Stimulated activated naive B cell treated with anti-CD40 and anti-IgM and Interleukin-4, amounts not matched to agents 10 μg/mL and 1 μg/mL and 100 μg/mL, for 72 hours (primary cell): ENCODE measurements around the gene MROH8.

Experiments used
- ATAC-seq, 2 donors: fragments of 150-1000 bp; cut with Tn5 transposase; replicated peaks; 2 replicates each; pipeline ENCODE4 v1.10.0; 2021; ENCODE audit warnings: moderate library complexity in 1 of 2
- DNase-seq: peaks from one replicate; pipeline ENCODE4 v3.0.0; 2021
- H3K27ac Mint-ChIP-seq: one replicate; pipeline ENCODE4 v1.8.0; 2022; ENCODE audit warnings: mild to moderate bottlenecking, mixed read lengths
- H3K27me3 Mint-ChIP-seq, 2 donors: one replicate each; pipeline ENCODE4 v1.8.0; 2022; ENCODE audit warnings: mixed read lengths in 2 of 2
- H3K36me3 Mint-ChIP-seq, 2 donors: one replicate each; pipeline ENCODE4 v1.8.0; 2022; ENCODE audit warnings: mixed read lengths in 2 of 2, mild to moderate bottlenecking in 1 of 2
- H3K4me1 Mint-ChIP-seq, 2 donors: one replicate each; pipeline ENCODE4 v1.8.0; 2022; ENCODE audit warnings: mixed read lengths in 2 of 2, mild to moderate bottlenecking in 1 of 2
- H3K4me3 Mint-ChIP-seq, 2 donors: one replicate each; pipeline ENCODE4 v1.8.0; 2022; ENCODE audit warnings: mild to moderate bottlenecking in 2 of 2, mixed read lengths in 2 of 2, moderate library complexity in 1 of 2
- H3K9me3 Mint-ChIP-seq, 2 donors: one replicate each; pipeline ENCODE4 v1.8.0; 2022; ENCODE audit warnings: mixed read lengths in 2 of 2, mild to moderate bottlenecking in 1 of 2

MROH8 gene

GRCh38 chr20:37119356-37120036, 59.9 kb downstream of the MROH8 start:
- Mint-ChIP-seq H3K9me3 (no peaks in the 10 kb centered on the region), H3K4me3 (no peak overlapping the region), H3K27ac (no peak overlapping the region), H3K27me3 (no peaks in the 10 kb centered on the region), H3K36me3 (no peaks in the 10 kb centered on the region), H3K4me1 (no peaks in the 10 kb centered on the region)
- no peak for ATAC-seq
- no peak for DNase-seq

GRCh38 chr20:37114012-37114411, 65.3 kb downstream of the MROH8 start:
- Mint-ChIP-seq H3K4me3 (no peak overlapping the region), H3K9me3 (no peaks in the 10 kb centered on the region), H3K4me1 (no peaks in the 10 kb centered on the region), H3K27me3 (no peaks in the 10 kb centered on the region), H3K27ac (no peak overlapping the region), H3K36me3 (no peaks in the 10 kb centered on the region)
- no peak for DNase-seq
- ATAC-seq = no peak

- Mint-ChIP-seq H3K27me3 (no peaks in the 10 kb centered on the region), H3K9me3 (no peaks in the 10 kb centered on the region), H3K4me3 (no peak overlapping the region), H3K4me1 (no peaks in the 10 kb centered on the region), H3K36me3 (no peaks in the 10 kb centered on the region), H3K27ac (no peak overlapping the region)
- no peak for ATAC-seq
- no peak for DNase-seq
These were observed 67.4 kb downstream of the MROH8 start for GRCh38 chr20:37111926-37112455.

GRCh38 chr20:37108676-37109075, 70.7 kb downstream of the MROH8 start:
- Mint-ChIP-seq H3K27me3 (no peaks in the 10 kb centered on the region), H3K9me3 (no peaks in the 10 kb centered on the region), H3K4me3 (no peak overlapping the region), H3K36me3 (no peaks in the 10 kb centered on the region), H3K4me1 (no peaks in the 10 kb centered on the region), H3K27ac (no peak overlapping the region)
- no peak for DNase-seq
- ATAC-seq = no peak

GRCh38 chr20:37102571-37102970, 76.8 kb downstream of the MROH8 start:
- Mint-ChIP-seq H3K4me3 (no peak overlapping the region), H3K27me3 (no peaks in the 10 kb centered on the region), H3K36me3 (no peaks in the 10 kb centered on the region), H3K27ac (no peak overlapping the region), H3K9me3 (no peaks in the 10 kb centered on the region), H3K4me1 (no peaks in the 10 kb centered on the region)
- no peak for DNase-seq
- ATAC-seq = no peak

GRCh38 chr20:37096415-37097041, 82.8 kb downstream of the MROH8 start:
- no peak for DNase-seq

GRCh38 chr20:37095599-37096414, 83.5 kb downstream of the MROH8 start, which contains the start of gene RBL1:
TSS of gene RBL1 (minus strand) at chr20:37095997. CDS start at chr20:37095928, 69 bp downstream.
- ATAC-seq = peak; percentile 89
- peak; percentile 86 for DNase-seq
- Mint-ChIP-seq H3K4me3 (peak within 1 kb of the TSS; percentile 99), H3K9me3 (no peaks in the 10 kb centered on the region), H3K27me3 (no peaks in the 10 kb centered on the region), H3K4me1 (peaks cover 19 to 33% of the 10 kb centered on the region in 2 donors), H3K27ac (peak within 1 kb of the TSS; percentile 100), H3K36me3 (peaks cover 8 to 9% of the 10 kb centered on the region in 2 donors)

More at GRCh38 chr20:37096415-37097041, 82.8 kb downstream of the MROH8 start:
- Mint-ChIP-seq H3K36me3 (peaks cover 4 to 5% of the 10 kb centered on the region in 2 donors), H3K9me3 (no peaks in the 10 kb centered on the region), H3K27ac (peak overlapping the region; percentile 100), H3K4me1 (peaks cover 17 to 33% of the 10 kb centered on the region in 2 donors), H3K4me3 (peak overlapping the region; percentile 99), H3K27me3 (no peaks in the 10 kb centered on the region)
- no peak for ATAC-seq

GRCh38 chr20:37095108-37095598, 84.2 kb downstream of the MROH8 start:
- H3K27me3 Mint-ChIP-seq = no peaks in the 10 kb centered on the region
- H3K27ac Mint-ChIP-seq = peak overlapping the region; percentile 96
- ATAC-seq (peak; percentile 42 to 47), DNase-seq (no peak)
- peaks cover 19 to 36% of the 10 kb centered on the region in 2 donors for H3K4me1 Mint-ChIP-seq
- H3K36me3 Mint-ChIP-seq = peaks cover 11% of the 10 kb centered on the region in 2 donors
- H3K4me3 Mint-ChIP-seq = peak overlapping the region; percentile 99
- no peaks in the 10 kb centered on the region for H3K9me3 Mint-ChIP-seq

- H3K9me3 Mint-ChIP-seq = no peaks in the 10 kb centered on the region
- H3K36me3 Mint-ChIP-seq = peaks cover 27 to 29% of the 10 kb centered on the region in 2 donors
- ATAC-seq (no peak), DNase-seq (no peak)
- H3K4me1 Mint-ChIP-seq = peaks cover 15 to 29% of the 10 kb centered on the region in 2 donors
- no peak overlapping the region for H3K27ac Mint-ChIP-seq
- no peak overlapping the region for H3K4me3 Mint-ChIP-seq
- no peaks in the 10 kb centered on the region for H3K27me3 Mint-ChIP-seq
These were observed 88.9 kb downstream of the MROH8 start for GRCh38 chr20:37090407-37090806.

GRCh38 chr20:37081717-37082289, 97.5 kb downstream of the MROH8 start:
- Mint-ChIP-seq H3K4me3 (no peak overlapping the region), H3K27ac (no peak overlapping the region), H3K4me1 (peaks cover 2 to 9% of the 10 kb centered on the region in 2 donors), H3K9me3 (no peaks in the 10 kb centered on the region), H3K27me3 (no peaks in the 10 kb centered on the region), H3K36me3 (peaks cover 19 to 20% of the 10 kb centered on the region in 2 donors)
- ATAC-seq (peak in 1 of 2 donors; percentile 52), DNase-seq (no peak)

GRCh38 chr20:37077009-37077408, 102.3 kb downstream of the MROH8 start:
- H3K4me1 Mint-ChIP-seq = peaks cover 2 to 12% of the 10 kb centered on the region in 2 donors
- H3K4me3 Mint-ChIP-seq = no peak overlapping the region
- no peak overlapping the region for H3K27ac Mint-ChIP-seq
- ATAC-seq = no peak
- no peak for DNase-seq
- peaks cover 18 to 21% of the 10 kb centered on the region in 2 donors for H3K36me3 Mint-ChIP-seq
- H3K27me3 Mint-ChIP-seq = no peaks in the 10 kb centered on the region
- no peaks in the 10 kb centered on the region for H3K9me3 Mint-ChIP-seq

- Mint-ChIP-seq H3K4me1 (peaks cover 2 to 13% of the 10 kb centered on the region in 2 donors), H3K27ac (peak overlapping the region; percentile 56), H3K4me3 (no peak overlapping the region), H3K27me3 (no peaks in the 10 kb centered on the region), H3K9me3 (no peaks in the 10 kb centered on the region), H3K36me3 (peaks cover 21 to 26% of the 10 kb centered on the region in 2 donors)
- no peak for ATAC-seq
- no peak for DNase-seq
These were observed 103.2 kb downstream of the MROH8 start for GRCh38 chr20:37075932-37076685.
